ENCODE results near the gene SLC25A13. TPM values are rescaled to one million over a fixed set of nuclear protein-coding genes. Genes with fewer than 3 reads are reported as not detected.

Gene SLC25A13
- total RNA-seq, 1 donor = 19.2 TPM

GRCh38 chr7:96305915-96306314 lies 16.0 kb downstream of the SLC25A13 start:
- no peak overlapping the region for H3K27ac ChIP-seq (ENCODE audit: low read depth, low read length)
- no peaks in the 10 kb centered on the region for H3K36me3 ChIP-seq (ENCODE audit: insufficient read depth, low read length)
- no peak for TF ChIP-seq CTCF (IDR thresholded peaks at IDR 0.05; ENCODE audit: extremely low read depth, low read depth, low read length)
- no peaks in the 10 kb centered on the region for H3K27me3 ChIP-seq (ENCODE audit: insufficient read depth, low read length)
- no peak overlapping the region for H3K4me3 ChIP-seq (ENCODE audit: insufficient read depth, low read length)
- no peaks in the 10 kb centered on the region for H3K9me3 ChIP-seq (ENCODE audit: low read depth, low read length)
- peaks cover 71% of the 10 kb centered on the region for H3K79me2 ChIP-seq (ENCODE audit: insufficient read depth, low read length)
- no peak overlapping the region for H2AFZ ChIP-seq (ENCODE audit: low read length)
- peaks cover 56% of the 10 kb centered on the region for H4K20me1 ChIP-seq (ENCODE audit: insufficient read depth, low read length)
- no peak overlapping the region for H3K4me2 ChIP-seq (ENCODE audit: insufficient read depth, low read length)
- peaks cover 22% of the 10 kb centered on the region for H3K4me1 ChIP-seq (ENCODE audit: insufficient read depth, low read length)
- no peak for DNase-seq (ENCODE audit: insufficient read length, low spot score, missing footprints)

- peaks cover 73% of the 10 kb centered on the region for H3K79me2 ChIP-seq (ENCODE audit: insufficient read depth, low read length)
Observed at GRCh38 chr7:96304573-96304972, 17.3 kb downstream of the SLC25A13 start.

GRCh38 chr7:96303686-96304443 lies 18.0 kb downstream of the SLC25A13 start:
- Histone ChIP-seq H2AFZ (ENCODE audit: low read length) (no peak overlapping the region), H3K36me3 (ENCODE audit: insufficient read depth, low read length) (no peaks in the 10 kb centered on the region), H3K4me1 (ENCODE audit: insufficient read depth, low read length) (peaks cover 26% of the 10 kb centered on the region), H3K4me3 (ENCODE audit: insufficient read depth, low read length) (no peak overlapping the region), H3K4me2 (ENCODE audit: insufficient read depth, low read length) (peak overlapping the region; percentile 50), H3K9me3 (ENCODE audit: low read depth, low read length) (no peaks in the 10 kb centered on the region), H3K79me2 (ENCODE audit: insufficient read depth, low read length) (peaks cover 73% of the 10 kb centered on the region), H3K27me3 (ENCODE audit: insufficient read depth, low read length) (no peaks in the 10 kb centered on the region), H3K27ac (ENCODE audit: low read depth, low read length) (peak overlapping the region; percentile 55), H4K20me1 (ENCODE audit: insufficient read depth, low read length) (peaks cover 58% of the 10 kb centered on the region)
- no peak for DNase-seq (ENCODE audit: insufficient read length, low spot score, missing footprints)
- no peak for TF ChIP-seq CTCF (IDR thresholded peaks at IDR 0.05; ENCODE audit: extremely low read depth, low read depth, low read length)

More at GRCh38 chr7:96304573-96304972, 17.3 kb downstream of the SLC25A13 start:
- H3K4me3 ChIP-seq (ENCODE audit: insufficient read depth, low read length) = no peak overlapping the region
- H3K9me3 ChIP-seq (ENCODE audit: low read depth, low read length) = no peaks in the 10 kb centered on the region
- H4K20me1 ChIP-seq (ENCODE audit: insufficient read depth, low read length) = peaks cover 57% of the 10 kb centered on the region
- peak overlapping the region; percentile 14 for H3K4me2 ChIP-seq (ENCODE audit: insufficient read depth, low read length)
- H3K36me3 ChIP-seq (ENCODE audit: insufficient read depth, low read length) = no peaks in the 10 kb centered on the region
- TF ChIP-seq CTCF (IDR thresholded peaks at IDR 0.05; ENCODE audit: extremely low read depth, low read depth, low read length) = no peak
- no peaks in the 10 kb centered on the region for H3K27me3 ChIP-seq (ENCODE audit: insufficient read depth, low read length)
- DNase-seq (ENCODE audit: insufficient read length, low spot score, missing footprints) = no peak
- H2AFZ ChIP-seq (ENCODE audit: low read length) = no peak overlapping the region
- no peak overlapping the region for H3K27ac ChIP-seq (ENCODE audit: low read depth, low read length)
- peaks cover 26% of the 10 kb centered on the region for H3K4me1 ChIP-seq (ENCODE audit: insufficient read depth, low read length)

- H3K4me3 ChIP-seq (ENCODE audit: insufficient read depth, low read length) = no peak overlapping the region
- DNase-seq (ENCODE audit: insufficient read length, low spot score, missing footprints) = no peak
- no peak overlapping the region for H2AFZ ChIP-seq (ENCODE audit: low read length)
- no peaks in the 10 kb centered on the region for H3K27me3 ChIP-seq (ENCODE audit: insufficient read depth, low read length)
- peak overlapping the region; percentile 50 for H3K4me2 ChIP-seq (ENCODE audit: insufficient read depth, low read length)
- H3K4me1 ChIP-seq (ENCODE audit: insufficient read depth, low read length) = peaks cover 26% of the 10 kb centered on the region
- TF ChIP-seq CTCF (IDR thresholded peaks at IDR 0.05; ENCODE audit: extremely low read depth, low read depth, low read length) = no peak
- H3K79me2 ChIP-seq (ENCODE audit: insufficient read depth, low read length) = peaks cover 72% of the 10 kb centered on the region
- no peaks in the 10 kb centered on the region for H3K36me3 ChIP-seq (ENCODE audit: insufficient read depth, low read length)
- no peaks in the 10 kb centered on the region for H3K9me3 ChIP-seq (ENCODE audit: low read depth, low read length)
- peaks cover 56% of the 10 kb centered on the region for H4K20me1 ChIP-seq (ENCODE audit: insufficient read depth, low read length)
- H3K27ac ChIP-seq (ENCODE audit: low read depth, low read length) = peak overlapping the region; percentile 55
Observed at GRCh38 chr7:96303105-96303685, 18.7 kb downstream of the SLC25A13 start.

All from osteoblast (primary cell).